ENCODE data around the gene CKAP2L.

The CKAP2L gene

DNA sequence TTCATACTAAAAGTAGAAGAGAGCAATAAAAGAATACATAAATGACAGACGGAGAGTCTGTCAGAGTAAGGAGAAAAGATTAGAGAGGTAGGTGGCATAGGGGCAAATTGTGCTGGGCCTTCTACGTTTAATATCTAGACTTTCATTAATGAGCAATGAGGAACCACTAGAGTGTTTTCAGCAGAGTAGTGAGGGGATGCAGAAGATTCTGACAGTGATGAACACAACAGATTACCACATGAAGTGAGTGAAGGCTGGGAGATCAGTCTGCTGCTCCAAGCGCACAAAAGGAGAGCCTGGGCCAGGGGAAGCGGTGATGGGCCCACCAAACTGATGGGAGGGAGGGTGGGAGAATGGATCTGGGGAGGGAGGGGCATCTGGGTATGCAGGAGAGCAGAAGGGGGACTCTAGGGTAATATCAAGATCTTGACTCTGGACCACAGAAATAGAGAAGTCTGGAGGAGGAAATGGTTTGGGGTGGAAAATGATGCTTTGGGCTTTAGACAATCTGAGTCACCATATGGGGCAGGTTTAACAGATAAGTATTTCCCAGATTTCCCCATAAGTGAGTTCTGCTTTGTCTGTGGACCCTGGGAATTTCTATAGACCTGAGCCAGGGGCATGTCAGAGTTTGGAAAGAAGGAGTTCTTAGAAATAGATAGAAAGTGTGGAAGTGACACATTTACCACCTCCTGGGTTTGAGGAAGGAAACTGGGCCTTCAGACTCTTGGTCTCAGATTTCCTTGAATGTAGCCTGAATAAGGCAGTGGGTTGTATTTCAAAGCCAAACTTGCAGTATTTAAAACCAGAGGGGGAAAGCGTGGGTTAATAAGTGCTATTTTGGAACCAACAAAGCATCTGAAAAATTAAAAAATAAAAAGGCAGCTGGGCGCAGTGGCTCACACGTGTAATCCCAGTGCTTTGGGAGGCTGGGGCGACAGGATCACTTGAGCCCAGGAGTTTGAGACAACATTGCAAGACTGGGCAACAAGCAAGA is 34.9 kb upstream of the CKAP2L start:
- FAIRE-seq (no peak), DNase-seq (ENCODE audit: insufficient read length, low spot score) (no peak)
- no peak for TF ChIP-seq POLR2A (IDR thresholded peaks at IDR 0.05; ENCODE audit: low read depth, low read length)

GRCh38 chr2:112796486-112796885 is 32.1 kb upstream of the CKAP2L start:
- no peak for TF ChIP-seq POLR2A (IDR thresholded peaks at IDR 0.05; ENCODE audit: low read depth, low read length)
- no peak for FAIRE-seq
- DNase-seq (ENCODE audit: insufficient read length, low spot score) = no peak

GRCh38 chr2:112795774-112796173 is 31.4 kb upstream of the CKAP2L start:
- TF ChIP-seq POLR2A (IDR thresholded peaks at IDR 0.05; ENCODE audit: low read depth, low read length) = no peak
- no peak for FAIRE-seq
- no peak for DNase-seq (ENCODE audit: insufficient read length, low spot score)

- DNase-seq (ENCODE audit: insufficient read length, low spot score) (no peak), FAIRE-seq (no peak)
- no peak for TF ChIP-seq POLR2A (IDR thresholded peaks at IDR 0.05; ENCODE audit: low read depth, low read length)
These were observed 30.4 kb upstream of the CKAP2L start for GRCh38 chr2:112794841-112795240.

DNA sequence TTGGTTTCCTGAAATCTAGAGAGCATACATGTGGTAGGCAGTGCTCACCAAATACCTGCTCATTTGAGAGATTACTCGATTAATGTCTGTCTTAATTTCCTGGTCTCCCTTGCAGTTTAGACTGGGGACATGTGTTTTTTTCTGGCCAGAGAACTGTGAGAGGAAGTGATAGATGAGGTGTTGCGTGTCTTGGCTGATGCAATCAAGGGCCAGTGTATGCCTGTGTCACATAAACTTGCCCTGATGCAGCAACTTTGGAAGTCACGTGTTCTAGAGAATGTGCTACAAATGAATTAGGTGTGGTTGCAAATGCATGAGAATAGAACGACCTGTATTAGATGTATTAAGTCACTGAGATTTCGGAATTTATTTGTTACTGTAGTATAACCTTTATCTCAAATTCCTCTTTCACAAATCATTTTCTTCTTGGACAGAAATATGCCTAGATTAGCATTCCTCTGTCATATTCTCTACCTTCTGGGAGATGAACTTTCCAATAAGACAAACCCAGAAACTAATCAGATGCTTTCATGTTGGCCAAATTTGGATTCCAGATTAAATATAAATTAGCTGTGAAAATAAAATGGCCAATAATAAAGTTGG is 29.8 kb upstream of the CKAP2L start:
- FAIRE-seq (peak; percentile 85), DNase-seq (ENCODE audit: insufficient read length, low spot score) (no peak)
- TF ChIP-seq POLR2A (IDR thresholded peaks at IDR 0.05; ENCODE audit: low read depth, low read length) = no peak

- DNase-seq (ENCODE audit: insufficient read length, low spot score) (no peak), FAIRE-seq (no peak)
- no peak for TF ChIP-seq POLR2A (IDR thresholded peaks at IDR 0.05; ENCODE audit: low read depth, low read length)
These were observed 29.1 kb upstream of the CKAP2L start for GRCh38 chr2:112793449-112793978.

GRCh38 chr2:112792419-112792818 is 28.0 kb upstream of the CKAP2L start:
- FAIRE-seq = no peak
- TF ChIP-seq POLR2A (IDR thresholded peaks at IDR 0.05; ENCODE audit: low read depth, low read length) = no peak
- no peak for DNase-seq (ENCODE audit: insufficient read length, low spot score)

- no peak for TF ChIP-seq POLR2A (IDR thresholded peaks at IDR 0.05; ENCODE audit: low read depth, low read length)
- no peak for FAIRE-seq
- DNase-seq (ENCODE audit: insufficient read length, low spot score) = no peak
These were observed 27.4 kb upstream of the CKAP2L start for GRCh38 chr2:112791693-112792230.

DNA sequence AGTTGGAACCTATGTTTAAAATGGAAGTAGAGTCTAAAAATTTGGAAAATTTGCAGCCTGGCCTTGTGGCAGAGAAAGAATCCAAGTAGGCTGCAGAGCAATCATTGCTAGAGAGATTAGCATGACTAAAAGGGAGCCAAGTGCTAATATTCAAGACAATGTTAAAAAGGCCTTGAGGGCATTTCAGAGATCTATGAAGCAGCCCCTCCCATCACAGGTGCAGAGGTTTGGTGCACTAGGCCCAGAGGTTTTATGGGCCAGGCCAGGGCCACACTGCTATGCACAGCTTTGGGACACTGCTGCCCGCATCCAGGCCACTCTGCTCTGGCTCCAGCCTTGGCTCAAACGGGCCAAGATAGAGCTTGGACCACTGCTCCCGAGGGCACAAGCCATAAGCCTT is 26.6 kb upstream of the CKAP2L start:
- FAIRE-seq (no peak), DNase-seq (ENCODE audit: insufficient read length, low spot score) (no peak)
- no peak for TF ChIP-seq POLR2A (IDR thresholded peaks at IDR 0.05; ENCODE audit: low read depth, low read length)

GRCh38 chr2:112790305-112790704 is 25.9 kb upstream of the CKAP2L start:
- FAIRE-seq (no peak), DNase-seq (ENCODE audit: insufficient read length, low spot score) (no peak)
- TF ChIP-seq POLR2A (IDR thresholded peaks at IDR 0.05; ENCODE audit: low read depth, low read length) = no peak

DNA sequence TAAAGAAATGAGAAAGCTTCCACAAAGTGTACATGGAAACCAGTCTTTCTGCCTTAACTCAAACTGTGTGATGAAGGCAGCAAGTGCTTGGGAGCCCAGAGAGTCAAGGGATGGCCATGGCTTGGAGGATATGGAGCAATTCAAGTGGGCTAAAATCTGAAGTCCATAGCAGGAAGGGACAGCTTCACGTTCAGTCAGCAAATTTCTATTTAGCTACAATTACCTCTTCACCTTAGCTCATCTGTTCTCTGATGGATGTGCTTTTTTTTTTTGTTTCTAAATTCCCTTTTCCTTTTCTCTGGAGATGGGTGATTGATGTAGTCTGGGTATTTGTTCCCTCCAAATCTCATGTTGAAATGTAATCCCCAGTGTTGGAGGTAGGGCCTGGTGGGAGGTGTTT is 24.8 kb upstream of the CKAP2L start:
- DNase-seq (ENCODE audit: insufficient read length, low spot score) (no peak), FAIRE-seq (no peak)
- no peak for TF ChIP-seq POLR2A (IDR thresholded peaks at IDR 0.05; ENCODE audit: low read depth, low read length)

DNA sequence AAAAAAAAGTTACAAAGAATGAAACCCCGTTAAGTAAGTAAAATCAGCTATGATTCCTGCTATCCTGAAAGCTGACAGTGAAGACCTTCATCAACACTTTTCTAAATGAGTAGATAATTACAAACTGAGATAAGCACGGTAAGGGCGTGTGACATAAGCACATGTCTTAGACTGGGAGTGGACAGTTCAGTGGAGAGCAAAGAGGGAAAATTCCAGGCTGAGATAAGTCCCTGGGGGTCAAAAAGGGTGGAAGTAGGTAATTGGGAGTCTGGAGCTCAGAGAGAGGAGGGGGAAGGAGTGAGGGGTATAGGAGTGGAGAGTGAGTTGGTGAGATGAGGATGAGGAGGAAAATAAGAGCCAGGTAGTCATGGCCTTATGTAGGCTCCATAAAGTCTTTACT is 24.2 kb upstream of the CKAP2L start:
- DNase-seq (ENCODE audit: insufficient read length, low spot score) (no peak), FAIRE-seq (no peak)
- no peak for TF ChIP-seq POLR2A (IDR thresholded peaks at IDR 0.05; ENCODE audit: low read depth, low read length)

- no peak for FAIRE-seq
- no peak for TF ChIP-seq POLR2A (IDR thresholded peaks at IDR 0.05; ENCODE audit: low read depth, low read length)
- no peak for DNase-seq (ENCODE audit: insufficient read length, low spot score)
These were observed 23.5 kb upstream of the CKAP2L start for GRCh38 chr2:112787729-112788393.

GRCh38 chr2:112787294-112787693 is 22.9 kb upstream of the CKAP2L start:
- TF ChIP-seq POLR2A (IDR thresholded peaks at IDR 0.05; ENCODE audit: low read depth, low read length) = no peak
- DNase-seq (ENCODE audit: insufficient read length, low spot score) (no peak), FAIRE-seq (no peak)
